Loucy (cell line): ENCODE results near the gene CARS2.

Experiments used
- CTCF ChIP-seq: fragments of 200-600 bp; sonication (generic); conservative IDR thresholded peaks from 2 replicates; pipeline ENCODE4 v1.5.1; 2014; ENCODE audit warnings: mild to moderate bottlenecking, antibody characterized with exemption, low read length
- EZH2phosphoT487 ChIP-seq: fragments of 200-600 bp; IDR thresholded peaks from 2 replicates; pipeline ENCODE4 v1.6.1; 2018; ENCODE audit warnings: antibody characterized with exemption, mild to moderate bottlenecking, moderate library complexity, borderline replicate concordance

GRCh38 chr13:110662091-110662490 lies 43.8 kb downstream of the CARS2 start:
- no peak for TF ChIP-seq CTCF
- TF ChIP-seq EZH2phosphoT487: no peak
